GM18858 (cell line): Measurements from ENCODE around the gene FBXO40.
"Not testable (repeated sequence)": the region's sequence is repeated elsewhere in the genome, so short reads cannot be mapped to it uniquely, and the experiment has no call there.

Experiments
- ATAC-seq: cut with Tn5 transposase; IDR thresholded peaks from one replicate; pipeline ENCODE4 v1.9.1; 2021; ENCODE audit not compliant: unreplicated experiment

Gene FBXO40

GRCh38 chr3:121592856-121593702 lies at the start of gene FBXO40:
FBXO40 (plus strand) TSS chr3:121593379; CDS start chr3:121620576, 27,197 bp downstream.
- ATAC-seq = no peak

GRCh38 chr3:121545049-121545573 lies 48.1 kb upstream of the FBXO40 start:
- no peak for ATAC-seq

GRCh38 chr3:121545574-121546455 lies 47.4 kb upstream of the FBXO40 start, which contains the start of gene POLQ:
POLQ (minus strand) TSS chr3:121545988; CDS start chr3:121545877, 111 bp downstream.
- ATAC-seq = peak; percentile 68

GRCh38 chr3:121552379-121552778 lies 40.8 kb upstream of the FBXO40 start:
- ATAC-seq = no peak

GRCh38 chr3:121552797-121553196 lies 40.4 kb upstream of the FBXO40 start:
- ATAC-seq = no peak

- no peak for ATAC-seq
Observed at GRCh38 chr3:121557426-121557934, 35.7 kb upstream of the FBXO40 start.

GRCh38 chr3:121562148-121562547 lies 31.0 kb upstream of the FBXO40 start:
- no peak for ATAC-seq

- no peak for ATAC-seq
Observed at GRCh38 chr3:121566773-121567172, 26.4 kb upstream of the FBXO40 start.

GRCh38 chr3:121567649-121568048 lies 25.5 kb upstream of the FBXO40 start, which contains the start of gene ARGFX:
ARGFX (plus strand) TSS chr3:121567949; CDS start chr3:121570714, 2,765 bp downstream.
- ATAC-seq = no peak

GRCh38 chr3:121574449-121574848 lies 18.7 kb upstream of the FBXO40 start:
- no peak for ATAC-seq

GRCh38 chr3:121581691-121582090 lies 11.5 kb upstream of the FBXO40 start:
- no peak for ATAC-seq

GRCh38 chr3:121584418-121584817 lies 8.8 kb upstream of the FBXO40 start:
- ATAC-seq = no peak

GRCh38 chr3:121593806-121594205 lies 627 bp downstream of the FBXO40 start:
- not testable (repeated sequence) for ATAC-seq

- no peak for ATAC-seq
Observed at GRCh38 chr3:121594850-121595249, 1.7 kb downstream of the FBXO40 start.

- ATAC-seq = no peak
Observed at GRCh38 chr3:121595765-121596406, 2.7 kb downstream of the FBXO40 start.

- ATAC-seq = no peak
Observed at GRCh38 chr3:121598564-121598963, 5.4 kb downstream of the FBXO40 start.

- ATAC-seq = not testable (repeated sequence)
Observed at GRCh38 chr3:121599900-121600299, 6.7 kb downstream of the FBXO40 start.

GRCh38 chr3:121601212-121601812 lies 8.1 kb downstream of the FBXO40 start:
- ATAC-seq = no peak

GRCh38 chr3:121604759-121605158 lies 11.6 kb downstream of the FBXO40 start:
- ATAC-seq = no peak

GRCh38 chr3:121606106-121606505 lies 12.9 kb downstream of the FBXO40 start:
- no peak for ATAC-seq
